Mesenchymal stem cell (in vitro differentiated cells and primary cell): ENCODE data around the gene ZNF532.

Experiments
- DNase-seq: peaks from one replicate; pipeline ENCODE4 v3.0.0-alpha.2; 2013
- H2AFZ ChIP-seq: one replicate; pipeline ENCODE4 v1.6.1; 2013; ENCODE audit warnings: low read depth, mild to moderate bottlenecking, control low read depth, inconsistent platforms, low read length, moderate library complexity
- H2AK5ac ChIP-seq: 2 replicates; pipeline ENCODE4 v1.6.1; 2013; ENCODE audit warnings: low read length, moderate library complexity, mild to moderate bottlenecking, inconsistent platforms; ENCODE audit not compliant: severe bottlenecking
- H2BK120ac ChIP-seq: one replicate; pipeline ENCODE4 v1.6.1; 2013; ENCODE audit warnings: low read depth, mild to moderate bottlenecking, inconsistent platforms, low read length, moderate library complexity
- H2BK12ac ChIP-seq, 2 experiments: one replicate each; pipeline ENCODE4 v1.6.1; 2013; ENCODE audit warnings: inconsistent platforms in 2 of 2, low read length in 2 of 2, mild to moderate bottlenecking in 2 of 2, moderate library complexity in 2 of 2, control low read depth in 1 of 2
- H2BK15ac ChIP-seq: one replicate; pipeline ENCODE4 v1.6.1; 2013; ENCODE audit warnings: mild to moderate bottlenecking, low read depth, inconsistent platforms; ENCODE audit not compliant: poor library complexity, severe bottlenecking
- H2BK5ac ChIP-seq: 2 replicates; pipeline ENCODE4 v1.6.1; 2013; ENCODE audit warnings: low read depth, mild to moderate bottlenecking, low read length, control low read depth, inconsistent platforms; ENCODE audit not compliant: poor library complexity, severe bottlenecking
- H3K14ac ChIP-seq, 2 experiments: one replicate each; pipeline ENCODE4 v1.6.1; 2013; ENCODE audit warnings: inconsistent platforms in 2 of 2, low read length in 2 of 2, control low read depth in 1 of 2, mild to moderate bottlenecking in 1 of 2, moderate library complexity in 1 of 2
- H3K18ac ChIP-seq, 2 experiments: one replicate each; pipeline ENCODE4 v1.6.1; 2013; ENCODE audit warnings: inconsistent platforms in 2 of 2, low read length in 2 of 2, control low read depth in 1 of 2, low read depth in 1 of 2, mild to moderate bottlenecking in 1 of 2
- H3K23ac ChIP-seq, 2 experiments: one replicate each; pipeline ENCODE4 v1.6.1; 2013; ENCODE audit warnings: inconsistent platforms in 2 of 2, low read length in 2 of 2, mild to moderate bottlenecking in 2 of 2, moderate library complexity in 2 of 2, control low read depth in 1 of 2
- H3K27ac ChIP-seq: 2 replicates; pipeline ENCODE4 v1.5.1; 2013; ENCODE audit warnings: mild to moderate bottlenecking, moderate library complexity, low read length, control low read depth, inconsistent platforms; ENCODE audit not compliant: poor library complexity, severe bottlenecking
- H3K27me3 ChIP-seq, 2 experiments: 2 replicates each; pipeline versions ENCODE4 v1.6.1 to v1.7.0; 2013; ENCODE audit warnings: low read length in 2 of 2, mild to moderate bottlenecking in 2 of 2, moderate library complexity in 2 of 2, control low read depth in 1 of 2, inconsistent platforms in 1 of 2; ENCODE audit not compliant: control insufficient read depth in 1 of 2, insufficient read depth in 1 of 2
- H3K36me3 ChIP-seq, 2 experiments: 2 replicates each; pipeline versions ENCODE4 v1.6.1 to v1.7.0; 2013; ENCODE audit warnings: low read length in 2 of 2, control low read depth in 1 of 2, inconsistent platforms in 1 of 2, low read depth in 1 of 2, mild to moderate bottlenecking in 1 of 2; ENCODE audit not compliant: insufficient read depth in 2 of 2, control insufficient read depth in 1 of 2
- H3K4ac ChIP-seq, 2 experiments: one replicate each; pipeline ENCODE4 v1.6.1; 2013; ENCODE audit warnings: inconsistent platforms in 2 of 2, low read length in 2 of 2, mild to moderate bottlenecking in 2 of 2, moderate library complexity in 2 of 2, control low read depth in 1 of 2, low read depth in 1 of 2
- H3K4me1 ChIP-seq: 2 replicates; pipeline ENCODE4 v1.6.1; 2013; ENCODE audit warnings: low read depth, low read length, control low read depth; ENCODE audit not compliant: control insufficient read depth, insufficient read depth
- H3K4me2 ChIP-seq: 2 replicates; pipeline ENCODE4 v1.6.1; 2013; ENCODE audit warnings: low read length, mild to moderate bottlenecking, inconsistent platforms; ENCODE audit not compliant: poor library complexity, severe bottlenecking
- H3K4me3 ChIP-seq, 2 experiments: 2 replicates each; pipeline versions ENCODE4 v1.5.1 to v1.7.0; 2013; ENCODE audit warnings: low read length in 2 of 2, mild to moderate bottlenecking in 2 of 2, control low read depth in 1 of 2, low read depth in 1 of 2; ENCODE audit not compliant: insufficient read depth in 1 of 2
- H3K79me1 ChIP-seq: replicated peaks from 2 replicates; pipeline ENCODE4 v1.6.1; 2013; ENCODE audit warnings: mild to moderate bottlenecking, control low read depth, low read length, inconsistent platforms; ENCODE audit not compliant: poor library complexity, severe bottlenecking
- H3K9ac ChIP-seq: 2 replicates; pipeline ENCODE4 v1.7.0; 2013; ENCODE audit warnings: mild to moderate bottlenecking, low read length, moderate library complexity
- H3K9me3 ChIP-seq: 2 replicates; pipeline ENCODE4 v1.7.0; 2013; ENCODE audit warnings: mild to moderate bottlenecking, low read length; ENCODE audit not compliant: control insufficient read depth
- H4K8ac ChIP-seq: one replicate; pipeline ENCODE4 v1.6.1; 2013; ENCODE audit warnings: inconsistent platforms, mild to moderate bottlenecking, low read length, moderate library complexity
- H4K91ac ChIP-seq: one replicate; pipeline ENCODE4 v1.6.1; 2013; ENCODE audit warnings: mild to moderate bottlenecking, low read length, inconsistent platforms
- WGBS: methylation state at CpG from one replicate; pipeline ENCODE4 v1.1.7; 2013; ENCODE audit warnings: mixed read lengths; 5-methylcytosine and 5-hydroxymethylcytosine counted together

The ZNF532 gene

DNA sequence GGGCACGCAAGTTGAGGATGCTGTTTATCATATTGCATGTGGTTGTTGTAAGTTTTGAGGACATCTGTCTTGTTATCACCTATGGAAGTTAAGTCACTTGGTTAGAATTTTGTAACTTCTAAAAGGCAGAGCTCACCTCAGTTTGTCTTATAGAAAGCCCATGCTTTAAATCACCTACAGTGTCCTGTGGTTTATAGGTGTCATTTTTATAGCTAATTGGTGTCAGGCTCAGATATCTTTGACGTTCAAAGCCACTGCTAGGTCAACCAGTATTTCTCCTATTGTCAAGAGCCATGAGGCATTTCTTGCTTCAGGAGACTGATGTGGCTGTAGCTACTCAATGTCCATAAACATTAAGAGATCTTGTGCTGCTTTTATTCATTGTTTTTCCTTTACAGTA is 16.8 kb downstream of the ZNF532 start:
- Histone ChIP-seq H3K9ac (no peak overlapping the region), H3K79me1 (peaks cover 44% of the 10 kb centered on the region), H2AK5ac (no peak overlapping the region), H4K91ac (no peak overlapping the region), H3K23ac (no peak overlapping the region), H2BK120ac (no peak overlapping the region), H2BK12ac (no peak overlapping the region), H2BK15ac (no peak overlapping the region), H3K4me1 (peaks cover 1% of the 10 kb centered on the region), H3K18ac (no peak overlapping the region), H4K8ac (no peak overlapping the region), H3K36me3 (peaks cover 36 to 43% of the 10 kb centered on the region in 2 experiments), H3K4ac (no peak overlapping the region), H3K4me2 (no peak overlapping the region), H3K27me3 (no peaks in the 10 kb centered on the region), H2BK5ac (no peak overlapping the region), H3K27ac (no peak overlapping the region), H3K14ac (no peak overlapping the region), H2AFZ (no peak overlapping the region), H3K9me3 (no peaks in the 10 kb centered on the region), H3K4me3 (no peak overlapping the region)
- no peak for DNase-seq
- WGBS = 88% methylated on average over 2 of the region's 2 CpGs

DNA sequence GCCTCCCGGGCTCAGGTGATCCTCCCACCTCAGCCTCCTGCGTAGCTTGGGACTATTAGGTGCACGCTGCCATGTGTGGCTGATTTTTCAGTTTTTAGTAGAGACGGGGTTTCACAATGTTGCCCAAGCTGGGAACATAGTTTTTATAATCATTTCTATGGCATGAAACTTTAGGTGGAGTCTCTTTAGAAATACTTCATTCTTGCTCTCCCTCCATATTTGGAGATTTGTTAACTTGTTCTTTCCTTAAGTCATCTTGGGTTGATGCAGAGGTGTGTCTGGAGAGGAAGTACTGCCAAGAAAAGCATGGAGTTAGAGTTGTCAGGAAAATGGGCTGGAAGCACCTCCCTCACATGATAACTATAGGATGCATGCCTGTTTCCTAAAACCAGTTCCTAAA is 17.4 kb downstream of the ZNF532 start:
- no peak overlapping the region for H3K4ac ChIP-seq
- WGBS = 99% methylated on average over 4 of the region's 4 CpGs
- H3K18ac ChIP-seq = peak overlapping the region in 1 of 2 experiments; percentile 62
- no peak overlapping the region for H2AFZ ChIP-seq
- peaks cover 40% of the 10 kb centered on the region for H3K79me1 ChIP-seq
- H4K8ac ChIP-seq = no peak overlapping the region
- H3K27ac ChIP-seq = no peak overlapping the region
- no peak overlapping the region for H2BK15ac ChIP-seq
- H2BK5ac ChIP-seq = no peak overlapping the region
- H3K27me3 ChIP-seq = no peaks in the 10 kb centered on the region
- no peak overlapping the region for H2BK120ac ChIP-seq
- H2BK12ac ChIP-seq = no peak overlapping the region
- H3K4me3 ChIP-seq = no peak overlapping the region
- no peak overlapping the region for H3K9ac ChIP-seq
- H3K14ac ChIP-seq = no peak overlapping the region
- H3K23ac ChIP-seq = no peak overlapping the region
- no peak overlapping the region for H3K4me2 ChIP-seq
- H4K91ac ChIP-seq = no peak overlapping the region
- H3K4me1 ChIP-seq = peaks cover 4% of the 10 kb centered on the region
- no peak overlapping the region for H2AK5ac ChIP-seq
- H3K36me3 ChIP-seq = peaks cover 31 to 38% of the 10 kb centered on the region in 2 experiments
- no peak for DNase-seq
- H3K9me3 ChIP-seq = no peaks in the 10 kb centered on the region

DNA sequence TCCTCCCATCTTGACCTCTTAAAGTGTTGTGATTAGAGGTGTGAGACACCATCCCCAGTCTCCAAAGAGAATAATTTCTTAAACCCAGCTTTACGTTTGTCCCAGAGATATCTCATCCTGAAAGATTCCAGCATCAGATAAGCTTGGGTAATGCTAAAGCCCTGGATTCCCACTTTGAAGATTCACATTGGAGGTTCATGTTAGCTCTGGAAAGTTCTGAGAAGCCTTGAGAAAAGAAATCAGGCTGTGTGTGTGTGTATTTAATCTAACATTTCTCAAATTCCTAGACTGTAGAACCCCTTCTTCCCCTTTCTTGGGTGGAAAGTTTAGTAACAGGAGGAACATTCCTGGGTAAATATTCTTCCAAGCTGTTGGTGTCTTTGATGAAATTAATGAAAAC is 18.0 kb downstream of the ZNF532 start:
- H3K4me1 ChIP-seq = peaks cover 5% of the 10 kb centered on the region

DNA sequence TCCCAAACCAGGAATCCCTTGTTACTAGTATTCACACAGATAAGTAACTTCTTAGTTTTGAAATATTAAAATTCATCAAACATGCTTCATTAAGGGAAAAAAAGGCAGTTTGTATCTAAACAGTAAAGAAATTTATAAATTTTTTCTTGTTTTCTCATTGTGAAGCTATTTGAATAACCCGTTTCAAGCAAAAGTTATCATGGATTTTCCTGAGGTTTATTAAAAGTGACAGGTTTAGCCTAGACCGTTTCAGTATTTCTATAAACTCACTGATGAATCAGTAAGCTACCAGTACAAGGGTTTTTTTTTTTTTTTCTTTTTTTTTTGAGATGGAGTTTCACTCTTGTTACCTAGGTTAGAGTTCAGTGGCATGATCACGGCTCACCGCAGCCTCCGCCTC is 20.0 kb downstream of the ZNF532 start:
- H3K9me3 ChIP-seq = no peaks in the 10 kb centered on the region
- no peak overlapping the region for H3K27ac ChIP-seq
- no peak overlapping the region for H3K9ac ChIP-seq
- no peak overlapping the region for H2BK120ac ChIP-seq
- H2BK12ac ChIP-seq = no peak overlapping the region
- H2AFZ ChIP-seq = no peak overlapping the region
- H3K23ac ChIP-seq = no peak overlapping the region
- no peak overlapping the region for H2BK5ac ChIP-seq
- WGBS = 100% methylated on average over 3 of the region's 5 CpGs
- H4K8ac ChIP-seq = no peak overlapping the region
- H3K27me3 ChIP-seq = no peaks in the 10 kb centered on the region
- H3K36me3 ChIP-seq = peaks cover 10 to 18% of the 10 kb centered on the region in 2 experiments
- no peak overlapping the region for H4K91ac ChIP-seq
- H3K4ac ChIP-seq = no peak overlapping the region
- no peak for DNase-seq
- H2BK15ac ChIP-seq = no peak overlapping the region
- peaks cover 24% of the 10 kb centered on the region for H3K79me1 ChIP-seq
- H3K4me3 ChIP-seq = no peak overlapping the region
- H3K18ac ChIP-seq = no peak overlapping the region
- H2AK5ac ChIP-seq = no peak overlapping the region
- H3K4me2 ChIP-seq = no peak overlapping the region
- H3K4me1 ChIP-seq = peaks cover 9% of the 10 kb centered on the region
- H3K14ac ChIP-seq = no peak overlapping the region

More for the DNA sequence above, 18.0 kb downstream of the ZNF532 start:
- no peak overlapping the region for H3K9ac ChIP-seq
- peak; percentile 34 for DNase-seq
- H3K23ac ChIP-seq = no peak overlapping the region
- no peak overlapping the region for H3K27ac ChIP-seq
- H2AFZ ChIP-seq = no peak overlapping the region
- no peak overlapping the region for H4K91ac ChIP-seq
- H4K8ac ChIP-seq = no peak overlapping the region
- H3K4ac ChIP-seq = no peak overlapping the region
- H2BK5ac ChIP-seq = no peak overlapping the region
- H2BK15ac ChIP-seq = no peak overlapping the region
- WGBS = 50% methylated on average over 1 of the region's 1 CpG
- H3K4me3 ChIP-seq = no peak overlapping the region
- no peaks in the 10 kb centered on the region for H3K27me3 ChIP-seq
- no peak overlapping the region for H3K18ac ChIP-seq
- no peaks in the 10 kb centered on the region for H3K9me3 ChIP-seq
- no peak overlapping the region for H3K14ac ChIP-seq
- H2AK5ac ChIP-seq = no peak overlapping the region
- H2BK120ac ChIP-seq = no peak overlapping the region
- H3K4me2 ChIP-seq = no peak overlapping the region
- peaks cover 35% of the 10 kb centered on the region for H3K79me1 ChIP-seq
- peaks cover 26 to 32% of the 10 kb centered on the region in 2 experiments for H3K36me3 ChIP-seq
- H2BK12ac ChIP-seq = no peak overlapping the region
